ENCODE measurements around the gene HSPB9.

Gene HSPB9

GRCh38 chr17:42087736-42088705 lies 34.6 kb upstream of the HSPB9 start:
- TF ChIP-seq CTCF (IDR thresholded peaks at IDR 0.05): no peak
- no peak overlapping the region for H3K4me3 ChIP-seq (ENCODE audit: low read depth, low read length)
- H3K4me1 ChIP-seq: no peaks in the 10 kb centered on the region
- no peaks in the 10 kb centered on the region for H3K79me2 ChIP-seq
- H3K9me3 ChIP-seq (ENCODE audit: control insufficient read depth, low read length): no peaks in the 10 kb centered on the region
- H3K27ac ChIP-seq: no peak overlapping the region
- H2AFZ ChIP-seq: no peak overlapping the region
- H3K9ac ChIP-seq: no peak overlapping the region
- H3K36me3 ChIP-seq (ENCODE audit: control insufficient read depth, insufficient read depth, low read length): no peaks in the 10 kb centered on the region
- H3K27me3 ChIP-seq (ENCODE audit: control insufficient read depth, insufficient read depth, low read length): no peaks in the 10 kb centered on the region
- H3K4me2 ChIP-seq (ENCODE audit: low read length): no peak overlapping the region

GRCh38 chr17:42088736-42089135 lies 33.9 kb upstream of the HSPB9 start:
- no peaks in the 10 kb centered on the region for H3K79me2 ChIP-seq
- no peak overlapping the region for H3K9ac ChIP-seq
- H3K9me3 ChIP-seq (ENCODE audit: control insufficient read depth, low read length): no peaks in the 10 kb centered on the region
- no peak overlapping the region for H2AFZ ChIP-seq
- no peak overlapping the region for H3K27ac ChIP-seq
- TF ChIP-seq CTCF (IDR thresholded peaks at IDR 0.05): no peak
- H3K36me3 ChIP-seq (ENCODE audit: control insufficient read depth, insufficient read depth, low read length): no peaks in the 10 kb centered on the region
- H3K4me2 ChIP-seq (ENCODE audit: low read length): no peak overlapping the region
- no peaks in the 10 kb centered on the region for H3K27me3 ChIP-seq (ENCODE audit: control insufficient read depth, insufficient read depth, low read length)
- H3K4me1 ChIP-seq: no peaks in the 10 kb centered on the region
- no peak overlapping the region for H3K4me3 ChIP-seq (ENCODE audit: low read depth, low read length)

GRCh38 chr17:42090964-42091790 lies 31.4 kb upstream of the HSPB9 start:
- H2AFZ ChIP-seq: no peak overlapping the region
- TF ChIP-seq CTCF (IDR thresholded peaks at IDR 0.05): no peak
- no peaks in the 10 kb centered on the region for H3K4me1 ChIP-seq
- H3K9me3 ChIP-seq (ENCODE audit: control insufficient read depth, low read length): no peaks in the 10 kb centered on the region
- H3K27ac ChIP-seq: no peak overlapping the region
- no peaks in the 10 kb centered on the region for H3K36me3 ChIP-seq (ENCODE audit: control insufficient read depth, insufficient read depth, low read length)
- H3K9ac ChIP-seq: no peak overlapping the region
- H3K27me3 ChIP-seq (ENCODE audit: control insufficient read depth, insufficient read depth, low read length): no peaks in the 10 kb centered on the region
- no peaks in the 10 kb centered on the region for H3K79me2 ChIP-seq
- no peak overlapping the region for H3K4me2 ChIP-seq (ENCODE audit: low read length)
- H3K4me3 ChIP-seq (ENCODE audit: low read depth, low read length): no peak overlapping the region

GRCh38 chr17:42092939-42093338 lies 29.7 kb upstream of the HSPB9 start:
- no peaks in the 10 kb centered on the region for H3K79me2 ChIP-seq
- no peak overlapping the region for H3K27ac ChIP-seq
- no peaks in the 10 kb centered on the region for H3K9me3 ChIP-seq (ENCODE audit: control insufficient read depth, low read length)
- H3K9ac ChIP-seq: no peak overlapping the region
- no peak for TF ChIP-seq CTCF (IDR thresholded peaks at IDR 0.05)
- no peak overlapping the region for H2AFZ ChIP-seq
- H3K4me3 ChIP-seq (ENCODE audit: low read depth, low read length): no peak overlapping the region
- H3K27me3 ChIP-seq (ENCODE audit: control insufficient read depth, insufficient read depth, low read length): no peaks in the 10 kb centered on the region
- no peak overlapping the region for H3K4me2 ChIP-seq (ENCODE audit: low read length)
- H3K36me3 ChIP-seq (ENCODE audit: control insufficient read depth, insufficient read depth, low read length): no peaks in the 10 kb centered on the region
- peaks cover under 1% of the 10 kb centered on the region for H3K4me1 ChIP-seq

Measured in parathyroid adenoma (tissue), 2 donors.